Keratinocyte (primary cell): ENCODE data around the gene KLF8.

Experiments
- EZH2 ChIP-seq: IDR thresholded peaks from one replicate; pipeline ENCODE4 v1.6.1; 2012; ENCODE audit warnings: inconsistent platforms, mild to moderate bottlenecking, low read length, moderate library complexity
- TF ChIP-seq, protein P1 (sequence below), 3 experiments: IDR thresholded peaks in 1 of 3; conservative IDR thresholded peaks in 1 of 3; optimal IDR thresholded peaks in 1 of 3; 2 replicates in 2 of 3; 3 replicates in 1 of 3; pipeline versions ENCODE3 to v1.5.1; 2011; ENCODE audit warnings: low read length in 3 of 3, mild to moderate bottlenecking in 3 of 3, moderate library complexity in 2 of 3, control low read depth in 1 of 3, inconsistent platforms in 1 of 3; ENCODE audit not compliant: insufficient read depth in 2 of 3; ENCODE audit errors: extremely low read depth in 1 of 3

DNA sequence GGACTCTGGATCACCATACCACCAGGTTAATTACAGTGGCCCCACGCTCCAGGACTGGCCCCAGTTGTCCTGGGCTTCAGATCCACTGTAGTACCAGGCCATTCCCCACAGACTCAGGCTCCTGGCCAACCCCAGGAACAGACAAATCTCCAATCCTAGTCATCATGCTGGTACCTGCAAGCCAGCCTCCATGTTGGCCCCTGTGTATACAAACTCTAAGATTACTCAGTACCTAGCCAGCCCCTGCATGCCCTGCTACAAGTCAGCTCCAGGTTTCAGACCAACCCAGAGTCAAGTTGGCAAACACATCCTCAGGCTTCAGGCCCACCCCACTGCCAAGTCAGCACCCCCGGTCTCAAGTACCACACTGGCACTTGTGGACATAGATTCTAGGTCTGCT is 85.9 kb downstream of the KLF8 start:
- TF ChIP-seq, protein P1, sequence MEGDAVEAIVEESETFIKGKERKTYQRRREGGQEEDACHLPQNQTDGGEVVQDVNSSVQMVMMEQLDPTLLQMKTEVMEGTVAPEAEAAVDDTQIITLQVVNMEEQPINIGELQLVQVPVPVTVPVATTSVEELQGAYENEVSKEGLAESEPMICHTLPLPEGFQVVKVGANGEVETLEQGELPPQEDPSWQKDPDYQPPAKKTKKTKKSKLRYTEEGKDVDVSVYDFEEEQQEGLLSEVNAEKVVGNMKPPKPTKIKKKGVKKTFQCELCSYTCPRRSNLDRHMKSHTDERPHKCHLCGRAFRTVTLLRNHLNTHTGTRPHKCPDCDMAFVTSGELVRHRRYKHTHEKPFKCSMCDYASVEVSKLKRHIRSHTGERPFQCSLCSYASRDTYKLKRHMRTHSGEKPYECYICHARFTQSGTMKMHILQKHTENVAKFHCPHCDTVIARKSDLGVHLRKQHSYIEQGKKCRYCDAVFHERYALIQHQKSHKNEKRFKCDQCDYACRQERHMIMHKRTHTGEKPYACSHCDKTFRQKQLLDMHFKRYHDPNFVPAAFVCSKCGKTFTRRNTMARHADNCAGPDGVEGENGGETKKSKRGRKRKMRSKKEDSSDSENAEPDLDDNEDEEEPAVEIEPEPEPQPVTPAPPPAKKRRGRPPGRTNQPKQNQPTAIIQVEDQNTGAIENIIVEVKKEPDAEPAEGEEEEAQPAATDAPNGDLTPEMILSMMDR (optimal IDR thresholded peaks at IDR 0.05 in 1 of 3, IDR thresholded peaks at IDR 0.05 in 1 of 3, conservative IDR thresholded peaks at IDR 0.05 in 1 of 3; ENCODE audit: extremely low read depth in 1 of 3, insufficient read depth in 2 of 3, low read length in 3 of 3) = no peak
- TF ChIP-seq EZH2 = no peak
